ENCODE measurements around the gene TUBA3D. TPM values are rescaled to one million over a fixed set of nuclear protein-coding genes. Genes with fewer than 3 reads are reported as not detected.

TUBA3D gene
- total and polyA plus RNA-seq, 2 of the 13 experiments (the other 11 are each of a cell fraction or from before 2014, with no cell fraction given), result not detected

DNA sequence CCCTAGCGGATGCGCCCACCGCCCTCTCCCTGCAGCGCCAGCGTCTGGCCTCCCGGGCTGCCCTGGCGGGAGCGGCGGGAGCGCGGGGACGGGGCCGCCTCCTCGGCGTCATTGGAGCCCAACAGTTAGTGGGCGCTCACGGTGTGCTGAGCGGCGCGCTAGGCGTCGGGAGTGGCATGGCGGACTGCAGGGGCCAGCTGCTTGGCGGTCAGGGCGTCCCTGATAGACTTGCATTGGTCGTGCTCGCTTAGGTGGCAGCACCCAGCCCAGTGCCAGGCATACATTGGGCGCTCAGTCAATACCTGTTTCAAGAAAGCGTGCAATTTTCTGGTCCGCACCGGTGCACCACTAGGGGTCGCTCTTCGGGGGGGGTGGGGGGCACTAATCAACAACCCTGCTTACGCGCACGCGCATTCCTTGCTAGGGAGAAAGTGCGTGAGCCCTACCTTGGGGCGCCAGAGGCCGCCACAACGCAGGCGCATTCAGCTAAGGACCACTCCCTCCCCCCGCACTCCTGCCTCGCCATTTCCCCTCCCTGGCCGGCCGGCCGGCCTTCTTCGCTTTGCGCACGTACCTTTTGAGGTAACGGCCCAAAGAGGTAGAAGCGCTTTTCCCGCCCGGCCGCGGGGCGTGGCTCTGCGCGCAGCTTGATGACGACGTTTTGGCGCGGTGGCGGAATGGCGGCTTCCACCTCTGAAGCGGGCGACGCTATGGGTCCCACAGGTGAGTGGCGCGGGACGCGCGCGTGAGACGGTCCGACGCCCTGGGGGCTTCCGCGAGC lies 16.7 kb downstream of the TUBA3D start (continued):
- peak; percentile 97 for TF ChIP-seq CREM (IDR thresholded peaks at IDR 0.05)
- peak; percentile 77; the same call in 1 of the 2 replicates for TF ChIP-seq CREM (CRISPR knock-in tag; IDR thresholded peaks at IDR 0.05)
- peak; percentile 84 for TF ChIP-seq HNRNPK (IDR thresholded peaks at IDR 0.05; ENCODE audit: low read depth, low read length, poor library complexity, severe bottlenecking)
- no peak for TF ChIP-seq ZNF160 (CRISPR knock-in tag; IDR thresholded peaks at IDR 0.05)
- TF ChIP-seq, protein P1, sequence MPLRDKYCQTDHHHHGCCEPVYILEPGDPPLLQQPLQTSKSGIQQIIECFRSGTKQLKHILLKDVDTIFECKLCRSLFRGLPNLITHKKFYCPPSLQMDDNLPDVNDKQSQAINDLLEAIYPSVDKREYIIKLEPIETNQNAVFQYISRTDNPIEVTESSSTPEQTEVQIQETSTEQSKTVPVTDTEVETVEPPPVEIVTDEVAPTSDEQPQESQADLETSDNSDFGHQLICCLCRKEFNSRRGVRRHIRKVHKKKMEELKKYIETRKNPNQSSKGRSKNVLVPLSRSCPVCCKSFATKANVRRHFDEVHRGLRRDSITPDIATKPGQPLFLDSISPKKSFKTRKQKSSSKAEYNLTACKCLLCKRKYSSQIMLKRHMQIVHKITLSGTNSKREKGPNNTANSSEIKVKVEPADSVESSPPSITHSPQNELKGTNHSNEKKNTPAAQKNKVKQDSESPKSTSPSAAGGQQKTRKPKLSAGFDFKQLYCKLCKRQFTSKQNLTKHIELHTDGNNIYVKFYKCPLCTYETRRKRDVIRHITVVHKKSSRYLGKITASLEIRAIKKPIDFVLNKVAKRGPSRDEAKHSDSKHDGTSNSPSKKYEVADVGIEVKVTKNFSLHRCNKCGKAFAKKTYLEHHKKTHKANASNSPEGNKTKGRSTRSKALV (CRISPR knock-in tag; IDR thresholded peaks at IDR 0.05), result no peak
- TF ChIP-seq ZMYM4 (CRISPR knock-in tag; IDR thresholded peaks at IDR 0.05), result peak; percentile 83
- TF ChIP-seq HDAC2 (CRISPR knock-in tag; IDR thresholded peaks at IDR 0.05), result peak; percentile 62
- TF ChIP-seq, protein P2, sequence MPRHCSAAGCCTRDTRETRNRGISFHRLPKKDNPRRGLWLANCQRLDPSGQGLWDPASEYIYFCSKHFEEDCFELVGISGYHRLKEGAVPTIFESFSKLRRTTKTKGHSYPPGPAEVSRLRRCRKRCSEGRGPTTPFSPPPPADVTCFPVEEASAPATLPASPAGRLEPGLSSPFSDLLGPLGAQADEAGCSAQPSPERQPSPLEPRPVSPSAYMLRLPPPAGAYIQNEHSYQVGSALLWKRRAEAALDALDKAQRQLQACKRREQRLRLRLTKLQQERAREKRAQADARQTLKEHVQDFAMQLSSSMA (CRISPR knock-in tag; IDR thresholded peaks at IDR 0.05), result peak; percentile 89; the same call in 1 of the 2 replicates
- TF ChIP-seq ZFP37 (CRISPR knock-in tag; IDR thresholded peaks at IDR 0.05; ENCODE audit: borderline replicate concordance), result peak; percentile 66; the same call in 1 of the 2 replicates
- TF ChIP-seq ZFX (CRISPR knock-in tag; IDR thresholded peaks at IDR 0.05; ENCODE audit: low read depth), result peak; percentile 86
- TF ChIP-seq ZZZ3 (CRISPR knock-in tag; IDR thresholded peaks at IDR 0.05; ENCODE audit: borderline replicate concordance), result peak; percentile 86; the same call in 1 of the 2 replicates
- no peak; the same call in 1 of the 2 replicates for TF ChIP-seq ZNF850 (CRISPR knock-in tag; conservative IDR thresholded peaks at IDR 0.05)
- TF ChIP-seq FOXJ3 (CRISPR knock-in tag; IDR thresholded peaks at IDR 0.05; ENCODE audit: borderline replicate concordance), result no peak; the same call in 1 of the 2 replicates
- TF ChIP-seq HIVEP1 (CRISPR knock-in tag; IDR thresholded peaks at IDR 0.05), result peak; percentile 81
- TF ChIP-seq FOSL2 (CRISPR knock-in tag; IDR thresholded peaks at IDR 0.05), result peak; percentile 30
- no peak for TF ChIP-seq ZNF225 (CRISPR knock-in tag; IDR thresholded peaks at IDR 0.05)
- peak; percentile 93 for TF ChIP-seq SIN3B (IDR thresholded peaks at IDR 0.05; ENCODE audit: low read length)
- no peak for TF ChIP-seq ZNF550 (CRISPR knock-in tag; IDR thresholded peaks at IDR 0.05; ENCODE audit: borderline replicate concordance)
- TF ChIP-seq FOXC1 (CRISPR knock-in tag; IDR thresholded peaks at IDR 0.05; ENCODE audit: borderline replicate concordance), result peak; percentile 84
- peak; percentile 91 for TF ChIP-seq CREB1 (IDR thresholded peaks at IDR 0.05)
- TF ChIP-seq CREB1 (CRISPR knock-in tag; IDR thresholded peaks at IDR 0.05), result peak; percentile 98
- TF ChIP-seq, protein P3, sequence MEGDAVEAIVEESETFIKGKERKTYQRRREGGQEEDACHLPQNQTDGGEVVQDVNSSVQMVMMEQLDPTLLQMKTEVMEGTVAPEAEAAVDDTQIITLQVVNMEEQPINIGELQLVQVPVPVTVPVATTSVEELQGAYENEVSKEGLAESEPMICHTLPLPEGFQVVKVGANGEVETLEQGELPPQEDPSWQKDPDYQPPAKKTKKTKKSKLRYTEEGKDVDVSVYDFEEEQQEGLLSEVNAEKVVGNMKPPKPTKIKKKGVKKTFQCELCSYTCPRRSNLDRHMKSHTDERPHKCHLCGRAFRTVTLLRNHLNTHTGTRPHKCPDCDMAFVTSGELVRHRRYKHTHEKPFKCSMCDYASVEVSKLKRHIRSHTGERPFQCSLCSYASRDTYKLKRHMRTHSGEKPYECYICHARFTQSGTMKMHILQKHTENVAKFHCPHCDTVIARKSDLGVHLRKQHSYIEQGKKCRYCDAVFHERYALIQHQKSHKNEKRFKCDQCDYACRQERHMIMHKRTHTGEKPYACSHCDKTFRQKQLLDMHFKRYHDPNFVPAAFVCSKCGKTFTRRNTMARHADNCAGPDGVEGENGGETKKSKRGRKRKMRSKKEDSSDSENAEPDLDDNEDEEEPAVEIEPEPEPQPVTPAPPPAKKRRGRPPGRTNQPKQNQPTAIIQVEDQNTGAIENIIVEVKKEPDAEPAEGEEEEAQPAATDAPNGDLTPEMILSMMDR (CRISPR knock-in tag; IDR thresholded peaks at IDR 0.05), result peak; percentile 86
- TF ChIP-seq, protein P4, sequence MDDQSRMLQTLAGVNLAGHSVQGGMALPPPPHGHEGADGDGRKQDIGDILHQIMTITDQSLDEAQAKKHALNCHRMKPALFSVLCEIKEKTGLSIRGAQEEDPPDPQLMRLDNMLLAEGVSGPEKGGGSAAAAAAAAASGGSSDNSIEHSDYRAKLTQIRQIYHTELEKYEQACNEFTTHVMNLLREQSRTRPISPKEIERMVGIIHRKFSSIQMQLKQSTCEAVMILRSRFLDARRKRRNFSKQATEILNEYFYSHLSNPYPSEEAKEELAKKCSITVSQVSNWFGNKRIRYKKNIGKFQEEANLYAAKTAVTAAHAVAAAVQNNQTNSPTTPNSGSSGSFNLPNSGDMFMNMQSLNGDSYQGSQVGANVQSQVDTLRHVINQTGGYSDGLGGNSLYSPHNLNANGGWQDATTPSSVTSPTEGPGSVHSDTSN (CRISPR knock-in tag; IDR thresholded peaks at IDR 0.05; ENCODE audit: borderline replicate concordance), result peak; percentile 30; the same call in 1 of the 2 replicates
- TF ChIP-seq NRL (CRISPR knock-in tag; IDR thresholded peaks at IDR 0.05; ENCODE audit: borderline replicate concordance), result peak; percentile 82; the same call in 1 of the 2 replicates

All from HepG2 (cell line).